H1 (cell line): ENCODE data around the gene TGFA. TPM values are rescaled to one million over a fixed set of nuclear protein-coding genes. Genes with fewer than 3 reads are reported as not detected.

ENCODE experiments used
- POLR2AphosphoS5 ChIP-seq: IDR thresholded peaks from 2 replicates; pipeline ENCODE4 v1.6.1; 2011; ENCODE audit warnings: low read depth, low read length
- polyA plus RNA-seq, 7 experiments: library from polyadenylated mRNA; depleted of rRNA in 3 of 7; stranded (reverse) in 5 of 7; unstranded in 2 of 7; fragments of >200 nt in 5 of 7; fragments of 200-250 nt in 2 of 7; gene quantifications; 1 replicate in 5 of 7; 2 replicates in 1 of 7; 4 replicates in 1 of 7; pipeline versions ENCODE4 v1.2.1 to v1.2.3, GENCODE V29; 2011 to 2013; ENCODE audit warnings: missing spikeins in 2 of 7, mixed read lengths in 2 of 7
- total RNA-seq: library from RNA; stranded (reverse); fragmentation: NEBNext Ultra II Directional; extraction: Animal tissue kit (Norgen Biotek cat#: 25700); gene quantifications from 2 replicates; pipeline ENCODE4 v1.2.1, GENCODE V29; 2021
- TF ChIP-seq, protein P1 (sequence below): IDR thresholded peaks from 2 replicates; pipeline ENCODE4 v1.6.1; 2011; ENCODE audit warnings: low read depth, mild to moderate bottlenecking, low read length; ENCODE audit not compliant: insufficient read depth

Gene TGFA
- total and polyA plus RNA-seq, 2 of the 8 experiments (the other 6 are each of a cell fraction or from before 2014, with no cell fraction given): 1.8 to 3.7 TPM

DNA sequence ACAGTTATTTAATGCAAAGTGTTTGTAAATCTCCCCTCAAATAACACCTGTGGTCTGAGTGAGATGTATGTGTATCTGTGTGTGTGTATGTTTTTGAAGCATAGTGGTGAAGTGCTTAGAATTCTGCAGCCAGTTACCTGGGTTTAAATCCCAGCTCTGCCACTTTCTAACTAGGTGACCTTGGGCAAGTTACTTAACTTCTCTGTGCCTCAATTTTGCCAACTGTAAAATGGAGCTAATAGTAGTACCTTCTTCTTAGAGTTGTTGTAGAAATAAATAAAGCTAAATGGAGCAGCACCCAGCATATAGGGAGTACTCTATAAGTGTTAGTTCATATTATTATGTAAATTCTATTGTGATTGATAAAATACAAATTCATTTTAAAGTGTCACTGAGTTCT lies 48.9 kb downstream of the TGFA start (continued):
- no peak for TF ChIP-seq POLR2AphosphoS5
- TF ChIP-seq, protein P1, sequence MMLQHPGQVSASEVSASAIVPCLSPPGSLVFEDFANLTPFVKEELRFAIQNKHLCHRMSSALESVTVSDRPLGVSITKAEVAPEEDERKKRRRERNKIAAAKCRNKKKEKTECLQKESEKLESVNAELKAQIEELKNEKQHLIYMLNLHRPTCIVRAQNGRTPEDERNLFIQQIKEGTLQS: no peak
